Common myeloid progenitor, CD34-positive (primary cell): ENCODE measurements around the gene TIGD1.

Source experiments
- CTCF ChIA-PET: fragments of 350-600 bp; sonication (Branson Sonifier 250); formaldehyde crosslinking; loops from one replicate; lab custom pipeline; 2021; ENCODE audit warnings: antibody characterized with exemption; lab: Charles Lee
- POLR2A ChIA-PET: fragments of 350-600 bp; sonication (Branson Sonifier 250); formaldehyde crosslinking; loops from one replicate; lab custom pipeline; 2021; ENCODE audit warnings: antibody characterized with exemption; lab: Charles Lee
- DNase-seq, 3 donors: peaks; one replicate each; pipeline versions ENCODE4 v3.0.0 to v3.0.0-alpha.2; 2013
- H3K27ac ChIP-seq, 2 experiments: 1 replicate in 1 of 2; 2 replicates in 1 of 2; pipeline ENCODE4 v1.7.0; 2013; ENCODE audit warnings: inconsistent platforms in 2 of 2, low read length in 2 of 2, mild to moderate bottlenecking in 2 of 2, low read depth in 1 of 2, moderate library complexity in 1 of 2; ENCODE audit not compliant: severe bottlenecking in 2 of 2, insufficient read depth in 1 of 2, poor library complexity in 1 of 2
- H3K27me3 ChIP-seq, 5 experiments: replicated peaks in 2 of 5; 1 replicate in 3 of 5; 2 replicates in 2 of 5; pipeline versions ENCODE4 v1.6.1 to v1.7.0; 2013; ENCODE audit warnings: low read length in 4 of 5, mild to moderate bottlenecking in 2 of 5, moderate library complexity in 2 of 5, inconsistent platforms in 1 of 5; ENCODE audit not compliant: insufficient read depth in 5 of 5, control insufficient read depth in 4 of 5
- H3K36me3 ChIP-seq, 4 experiments: 1 replicate in 2 of 4; 2 replicates in 2 of 4; pipeline versions ENCODE4 v1.6.1 to v1.7.0; 2013; ENCODE audit warnings: low read length in 3 of 4, control low read depth in 1 of 4, mild to moderate bottlenecking in 1 of 4; ENCODE audit not compliant: control insufficient read depth in 4 of 4, insufficient read depth in 4 of 4
- H3K4me1 ChIP-seq, 4 experiments: 1 replicate in 3 of 4; 2 replicates in 1 of 4; pipeline versions ENCODE4 v1.6.1 to v1.7.1; 2013; ENCODE audit warnings: low read length in 3 of 4, mild to moderate bottlenecking in 3 of 4, control low read depth in 1 of 4, inconsistent platforms in 1 of 4, moderate library complexity in 1 of 4; ENCODE audit not compliant: control insufficient read depth in 4 of 4, insufficient read depth in 4 of 4; ENCODE audit errors: control extremely low read depth in 1 of 4
- H3K4me3 ChIP-seq, 7 experiments: 1 replicate in 4 of 7; 2 replicates in 3 of 7; pipeline versions ENCODE4 v1.5.1 to v1.7.0; 2013; ENCODE audit warnings: mild to moderate bottlenecking in 7 of 7, low read length in 6 of 7, moderate library complexity in 6 of 7, inconsistent platforms in 2 of 7, low read depth in 2 of 7, control low read depth in 1 of 7; ENCODE audit not compliant: insufficient read depth in 4 of 7, control insufficient read depth in 1 of 7; ENCODE audit errors: extremely low read depth in 1 of 7
- H3K9me3 ChIP-seq, 5 experiments: 1 replicate in 4 of 5; 2 replicates in 1 of 5; pipeline versions ENCODE4 v1.6.1 to v1.7.1; 2013; ENCODE audit warnings: low read length in 4 of 5, mild to moderate bottlenecking in 2 of 5, inconsistent platforms in 1 of 5, low read depth in 1 of 5, moderate library complexity in 1 of 5; ENCODE audit not compliant: control insufficient read depth in 4 of 5, insufficient read depth in 2 of 5; ENCODE audit errors: control extremely low read depth in 1 of 5
- WGBS: methylation state at CpG from one replicate; pipeline ENCODE4 v1.1.5; 2013; ENCODE audit not compliant: insufficient coverage; 5-methylcytosine and 5-hydroxymethylcytosine counted together

TIGD1 gene

DNA sequence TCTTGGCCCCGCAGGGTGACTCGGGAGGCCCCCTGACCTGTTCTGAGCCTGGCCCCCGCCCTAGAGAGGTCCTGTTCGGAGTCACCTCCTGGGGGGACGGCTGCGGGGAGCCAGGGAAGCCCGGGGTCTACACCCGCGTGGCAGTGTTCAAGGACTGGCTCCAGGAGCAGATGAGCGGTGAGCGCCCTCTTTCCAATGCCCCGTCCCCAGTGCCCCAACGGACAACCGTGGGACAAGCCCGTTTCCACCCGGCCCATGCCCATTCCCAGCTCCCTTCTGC is 27.0 kb downstream of the TIGD1 start:
- 16% methylated on average over 16 of the region's 16 CpGs for WGBS
- Histone ChIP-seq H3K4me1 (peaks cover 0 to 30% (median 18%) of the 10 kb centered on the region in 4 experiments), H3K9me3 (no peaks in the 10 kb centered on the region), H3K27ac (no peak overlapping the region), H3K4me3 (peak overlapping the region in 3 of 7 experiments; percentile 23 to 66 (median 52)), H3K36me3 (no peaks in the 10 kb centered on the region), H3K27me3 (peaks cover 0 to 74% (median 16%) of the 10 kb centered on the region in 5 experiments)
- ChIA-PET CTCF (interaction anchor here (0.6 to 6.4 kb wide), 15 partner anchors 8 to 792 kb away, joined by 3 to 29 read pairs (median 3); no protein-coding TSS in a partner anchor), POLR2A (interaction anchor here (0.9 kb wide), 1 partner anchor 27 kb away, joined by 3 read pairs; the partner anchor contains the start of genes EIF4E2 and TIGD1)
- no peak for DNase-seq

DNA sequence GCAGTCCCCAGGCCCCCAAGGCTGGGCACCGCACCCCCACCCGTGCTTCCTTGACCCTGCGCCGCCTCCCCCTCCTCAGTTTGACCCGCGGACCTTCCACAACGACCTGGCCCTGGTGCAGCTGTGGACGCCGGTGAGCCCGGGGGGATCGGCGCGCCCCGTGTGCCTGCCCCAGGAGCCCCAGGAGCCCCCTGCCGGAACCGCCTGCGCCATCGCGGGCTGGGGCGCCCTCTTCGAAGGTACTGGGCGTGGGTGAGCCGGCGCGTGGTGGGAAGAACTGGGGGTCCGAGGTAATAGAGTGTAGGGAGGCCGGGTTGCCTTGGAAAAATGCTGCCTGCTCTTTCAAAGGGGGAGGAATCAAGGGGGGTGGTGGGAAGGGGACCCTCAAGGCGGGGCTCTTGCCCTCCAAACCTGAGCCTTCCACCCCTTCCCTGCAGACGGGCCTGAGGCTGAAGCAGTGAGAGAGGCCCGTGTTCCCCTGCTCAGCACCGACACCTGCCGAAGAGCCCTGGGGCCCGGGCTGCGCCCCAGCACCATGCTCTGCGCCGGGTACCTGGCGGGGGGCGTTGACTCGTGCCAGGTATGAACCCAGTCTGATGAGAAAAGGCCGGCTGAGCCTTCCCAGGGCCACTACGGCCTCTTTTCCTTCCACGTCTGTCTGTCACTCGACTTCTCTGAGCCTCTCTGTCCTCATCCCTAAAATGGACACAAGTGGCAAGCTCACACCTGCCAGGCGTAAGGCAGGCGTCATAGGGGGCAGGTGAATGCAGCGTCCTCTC is 27.5 kb downstream of the TIGD1 start:
- Histone ChIP-seq H3K4me1 (peaks cover 0 to 30% (median 18%) of the 10 kb centered on the region in 4 experiments), H3K27me3 (peaks cover 0 to 71% (median 16%) of the 10 kb centered on the region in 5 experiments), H3K4me3 (peak overlapping the region in 4 of 7 experiments; percentile 8 to 54 (median 32)), H3K27ac (no peak overlapping the region), H3K9me3 (no peaks in the 10 kb centered on the region), H3K36me3 (no peaks in the 10 kb centered on the region)
- POLR2A ChIA-PET = interaction anchor here (0.6 to 0.9 kb wide), 2 partner anchors 28 to 93 kb away, joined by 3 read pairs; partner anchors contain the start of genes EIF4E2 and TIGD1
- DNase-seq = no peak
- 16% methylated on average over 33 of the region's 46 CpGs for WGBS
- CTCF ChIA-PET = interaction anchor here (0.6 to 6.4 kb wide), 15 partner anchors 8 to 792 kb away, joined by 3 to 29 read pairs (median 4); partner anchors contain the start of genes EIF4E2 and TIGD1

DNA sequence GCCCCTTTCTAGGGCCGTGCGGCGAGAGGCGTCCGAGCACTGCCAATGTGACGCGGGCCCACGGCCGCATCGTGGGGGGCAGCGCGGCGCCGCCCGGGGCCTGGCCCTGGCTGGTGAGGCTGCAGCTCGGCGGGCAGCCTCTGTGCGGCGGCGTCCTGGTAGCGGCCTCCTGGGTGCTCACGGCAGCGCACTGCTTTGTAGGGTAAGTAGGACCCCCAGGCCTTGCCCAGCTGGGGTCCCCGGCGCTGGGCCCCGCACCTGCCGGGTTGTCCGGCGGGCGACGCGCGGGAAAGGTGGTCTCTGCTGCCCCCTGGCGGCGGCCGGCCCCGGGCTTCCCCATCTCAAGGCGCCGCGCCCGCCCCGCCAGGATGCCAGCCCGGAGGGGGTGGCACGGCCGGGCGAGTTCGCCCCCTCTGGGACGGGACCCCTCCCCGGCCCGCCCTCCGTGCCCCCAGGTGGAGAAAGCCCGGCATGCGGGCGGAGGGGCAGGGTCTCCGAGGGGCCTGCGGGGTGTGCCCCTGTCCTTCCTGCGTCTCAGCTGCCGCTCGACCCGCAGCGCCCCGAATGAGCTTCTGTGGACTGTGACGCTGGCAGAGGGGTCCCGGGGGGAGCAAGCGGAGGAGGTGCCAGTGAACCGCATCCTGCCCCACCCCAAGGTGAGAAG is 28.3 kb downstream of the TIGD1 start:
- peak in 2 of 3 donors; percentile 54 to 56 for DNase-seq
- Histone ChIP-seq H3K9me3 (no peaks in the 10 kb centered on the region), H3K4me3 (peak overlapping the region in 5 of 7 experiments; percentile 10 to 54 (median 22)), H3K27ac (no peak overlapping the region), H3K27me3 (peaks cover 0 to 71% (median 16%) of the 10 kb centered on the region in 5 experiments), H3K4me1 (peaks cover 0 to 30% (median 18%) of the 10 kb centered on the region in 4 experiments), H3K36me3 (no peaks in the 10 kb centered on the region)
- CTCF ChIA-PET = interaction anchor here (1.0 to 6.4 kb wide), 5 partner anchors 10 to 75 kb away, joined by 3 to 29 read pairs (median 5); partner anchors contain the start of genes EIF4E2 and TIGD1
- POLR2A ChIA-PET = interaction anchor here (0.6 kb wide), 1 partner anchor 92 kb away, joined by 3 read pairs; no protein-coding TSS in a partner anchor
- 6% methylated on average over 53 of the region's 66 CpGs for WGBS

DNA sequence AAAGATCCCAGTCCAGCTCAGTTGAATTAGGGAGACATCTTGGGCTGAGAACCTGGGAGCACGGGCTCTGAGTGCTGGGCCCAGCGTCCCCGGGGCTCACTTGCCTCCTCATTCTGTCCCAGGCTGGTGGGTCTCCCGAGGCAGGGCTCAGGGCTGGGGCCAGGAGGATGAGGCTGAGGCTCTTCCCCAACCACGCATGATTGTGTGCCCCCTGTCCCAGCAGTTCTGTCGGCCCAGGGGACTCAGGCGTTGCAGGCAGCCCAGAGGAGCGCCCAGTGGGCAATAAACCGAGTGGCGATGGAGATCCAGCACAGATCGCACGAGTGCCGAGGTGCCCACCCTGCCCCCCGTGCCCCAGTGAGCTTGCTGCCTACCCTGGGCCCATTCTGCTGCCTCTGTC is 29.3 kb downstream of the TIGD1 start:
- no peaks in the 10 kb centered on the region for H3K9me3 ChIP-seq
- no peaks in the 10 kb centered on the region for H3K36me3 ChIP-seq
- peaks cover 0 to 64% (median 19%) of the 10 kb centered on the region in 5 experiments for H3K27me3 ChIP-seq
- no peak overlapping the region for H3K27ac ChIP-seq
- POLR2A ChIA-PET = no interaction called here
- H3K4me1 ChIP-seq = peaks cover 0 to 30% (median 18%) of the 10 kb centered on the region in 4 experiments
- no peak for DNase-seq
- WGBS = 95% methylated on average over 14 of the region's 14 CpGs
- H3K4me3 ChIP-seq = no peak overlapping the region
- CTCF ChIA-PET = interaction anchor here (1.2 to 6.4 kb wide), 4 partner anchors 44 to 80 kb away, joined by 3 to 29 read pairs (median 8); no protein-coding TSS in a partner anchor

DNA sequence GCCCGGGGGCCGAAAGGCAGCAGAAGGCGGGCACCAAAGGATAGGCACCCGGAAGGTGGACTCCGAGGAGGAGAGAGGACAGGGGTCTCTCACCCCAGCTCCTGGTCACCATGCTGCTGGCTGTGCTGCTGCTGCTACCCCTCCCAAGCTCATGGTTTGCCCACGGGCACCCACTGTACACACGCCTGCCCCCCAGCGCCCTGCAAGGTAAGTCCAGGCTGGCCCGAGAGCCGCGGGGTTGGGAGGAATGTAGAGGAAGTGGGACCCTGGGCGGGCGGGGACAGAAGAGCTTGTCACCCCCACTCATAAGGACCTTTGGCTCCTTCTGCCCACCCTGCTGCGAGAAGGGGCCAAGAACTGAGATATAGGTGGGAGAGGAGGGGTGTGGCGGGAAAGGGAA is 29.9 kb downstream of the TIGD1 start:
- DNase-seq = no peak
- H3K36me3 ChIP-seq = no peaks in the 10 kb centered on the region
- H3K9me3 ChIP-seq = no peaks in the 10 kb centered on the region
- 87% methylated on average over 8 of the region's 15 CpGs for WGBS
- ChIA-PET CTCF (interaction anchor here (1.2 to 6.4 kb wide), 6 partner anchors 44 to 620 kb away, joined by 3 to 29 read pairs (median 4); no protein-coding TSS in a partner anchor), POLR2A (no interaction called here)
- H3K27ac ChIP-seq = no peak overlapping the region
- peaks cover 0 to 30% (median 18%) of the 10 kb centered on the region in 4 experiments for H3K4me1 ChIP-seq
- peaks cover 0 to 62% (median 19%) of the 10 kb centered on the region in 5 experiments for H3K27me3 ChIP-seq
- no peak overlapping the region for H3K4me3 ChIP-seq

DNA sequence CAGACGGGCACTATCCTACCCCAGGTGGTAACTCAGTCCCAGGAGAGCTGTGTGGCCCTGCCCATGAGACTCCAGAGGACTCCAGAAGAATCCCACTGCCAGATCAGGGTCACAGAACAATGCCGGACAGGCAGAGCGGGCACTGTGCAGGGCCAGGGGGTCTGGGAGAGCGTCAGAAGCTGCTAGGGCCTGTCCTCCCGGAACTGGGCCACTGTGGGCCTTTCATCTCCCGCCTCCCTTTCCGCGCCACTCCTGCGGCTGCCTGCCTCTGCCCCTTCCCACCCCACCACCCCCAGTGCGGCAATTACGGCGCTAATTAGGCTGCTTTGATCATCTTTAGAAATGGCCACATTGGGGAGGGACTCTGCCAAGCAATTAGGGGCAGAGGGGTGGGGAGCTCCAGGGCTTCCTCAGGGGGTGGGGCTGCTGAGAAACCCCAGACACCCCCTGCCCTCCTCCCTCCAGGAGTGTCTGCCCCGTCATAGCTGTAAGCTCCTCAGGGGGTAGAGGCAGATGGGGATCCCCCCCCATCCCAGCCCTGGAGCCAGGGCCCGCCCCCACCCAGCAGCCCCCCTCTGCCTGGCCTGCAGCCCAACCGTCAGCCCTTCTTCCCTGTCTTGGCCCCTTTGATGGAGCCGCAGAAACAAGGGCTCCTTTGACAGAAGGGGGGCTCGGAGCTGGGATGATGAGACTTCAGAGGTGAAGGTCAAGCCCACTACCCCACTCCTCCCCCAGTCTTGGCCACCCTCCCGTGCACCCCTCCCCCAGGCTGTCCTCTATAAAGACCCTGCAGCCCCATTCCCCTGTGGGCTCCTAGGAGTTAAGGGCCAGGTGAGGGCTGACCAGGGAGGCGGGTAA is 30.5 kb downstream of the TIGD1 start, which contains the start of gene PRSS56:
TSS of gene PRSS56 (plus strand) at position 808 of the 858 bp plus-strand sequence. CDS start 211 bp downstream, outside the sequence.
- WGBS = 64% methylated on average over 7 of the region's 19 CpGs
- H3K4me3 ChIP-seq = no peak within 1 kb of the TSS
- H3K36me3 ChIP-seq = no peaks in the 10 kb centered on the region
- POLR2A ChIA-PET = no interaction called here
- no peaks in the 10 kb centered on the region for H3K9me3 ChIP-seq
- peaks cover 0 to 30% (median 18%) of the 10 kb centered on the region in 4 experiments for H3K4me1 ChIP-seq
- peaks cover 0 to 57% (median 19%) of the 10 kb centered on the region in 5 experiments for H3K27me3 ChIP-seq
- no peak within 1 kb of the TSS for H3K27ac ChIP-seq
- CTCF ChIA-PET = interaction anchor here (1.2 to 6.4 kb wide), 6 partner anchors 59 to 619 kb away, joined by 3 to 29 read pairs (median 4); no protein-coding TSS in a partner anchor
- no peak for DNase-seq
